Activated T-helper 17 cell treated with anti-CD3 and anti-CD28 coated beads, Interleukin-2, amount 50 U/mL, for 72 hours (primary cell): ENCODE results near the gene FAM89B. TPM values are rescaled to one million over a fixed set of nuclear protein-coding genes. Genes with fewer than 3 reads are reported as not detected.

ENCODE experiments used
- ATAC-seq: fragments of 150-1000 bp; cut with Tn5 transposase; replicated peaks from 2 replicates; pipeline ENCODE4 v1.10.0; 2021; ENCODE audit warnings: mild to moderate bottlenecking, moderate library complexity
- H3K27ac Mint-ChIP-seq: one replicate; pipeline ENCODE4 v1.8.0; 2022; ENCODE audit warnings: mixed read lengths
- H3K27me3 Mint-ChIP-seq: one replicate; pipeline ENCODE4 v1.8.0; 2022; ENCODE audit warnings: mixed read lengths
- H3K36me3 Mint-ChIP-seq: one replicate; pipeline ENCODE4 v1.8.0; 2022; ENCODE audit warnings: low read depth, mild to moderate bottlenecking, mixed read lengths
- H3K4me1 Mint-ChIP-seq: one replicate; pipeline ENCODE4 v1.8.0; 2022; ENCODE audit warnings: mixed read lengths
- H3K4me3 Mint-ChIP-seq: one replicate; pipeline ENCODE4 v1.8.0; 2022; ENCODE audit warnings: mild to moderate bottlenecking, mixed read lengths
- H3K9me3 Mint-ChIP-seq: one replicate; pipeline ENCODE4 v1.8.0; 2022; ENCODE audit warnings: mixed read lengths
- total RNA-seq, 2 donors: library from RNA; stranded (reverse); gene quantifications; one replicate each; pipeline ENCODE4 v1.2.3, GENCODE V29; 2022

FAM89B gene
- total RNA-seq, 2 donors from 2014 or later = 39.0 to 42.2 TPM

GRCh38 chr11:65591939-65592857 is 19.9 kb downstream of the FAM89B start:
- no peak overlapping the region for H3K27ac Mint-ChIP-seq
- ATAC-seq = no peak
- no peaks in the 10 kb centered on the region for H3K9me3 Mint-ChIP-seq
- H3K27me3 Mint-ChIP-seq = no peaks in the 10 kb centered on the region
- H3K4me3 Mint-ChIP-seq = no peak overlapping the region
- peaks cover 22% of the 10 kb centered on the region for H3K4me1 Mint-ChIP-seq
- peaks cover 68% of the 10 kb centered on the region for H3K36me3 Mint-ChIP-seq

GRCh38 chr11:65592858-65593517 is 20.6 kb downstream of the FAM89B start:
- H3K27me3 Mint-ChIP-seq = no peaks in the 10 kb centered on the region
- no peak for ATAC-seq
- no peaks in the 10 kb centered on the region for H3K9me3 Mint-ChIP-seq
- H3K4me1 Mint-ChIP-seq = peaks cover 17% of the 10 kb centered on the region
- H3K4me3 Mint-ChIP-seq = no peak overlapping the region
- no peak overlapping the region for H3K27ac Mint-ChIP-seq
- H3K36me3 Mint-ChIP-seq = peaks cover 68% of the 10 kb centered on the region

GRCh38 chr11:65593518-65594414 is 21.4 kb downstream of the FAM89B start:
- Mint-ChIP-seq H3K27ac (peak overlapping the region; percentile 36), H3K27me3 (no peaks in the 10 kb centered on the region), H3K4me3 (no peak overlapping the region), H3K9me3 (no peaks in the 10 kb centered on the region), H3K36me3 (peaks cover 68% of the 10 kb centered on the region), H3K4me1 (peaks cover 10% of the 10 kb centered on the region)
- ATAC-seq = peak; percentile 48

GRCh38 chr11:65595131-65595530 is 22.8 kb downstream of the FAM89B start:
- Mint-ChIP-seq H3K27me3 (no peaks in the 10 kb centered on the region), H3K4me1 (peaks cover 10% of the 10 kb centered on the region), H3K36me3 (peaks cover 62% of the 10 kb centered on the region), H3K27ac (peak overlapping the region; percentile 63), H3K4me3 (no peak overlapping the region), H3K9me3 (no peaks in the 10 kb centered on the region)
- no peak for ATAC-seq

- H3K27ac Mint-ChIP-seq = peak within 1 kb of the TSS; percentile 79
- H3K27me3 Mint-ChIP-seq = no peaks in the 10 kb centered on the region
- peak; percentile 8 for ATAC-seq
- peaks cover 56% of the 10 kb centered on the region for H3K36me3 Mint-ChIP-seq
- peaks cover 10% of the 10 kb centered on the region for H3K4me1 Mint-ChIP-seq
- H3K4me3 Mint-ChIP-seq = no peak within 1 kb of the TSS
- H3K9me3 Mint-ChIP-seq = no peaks in the 10 kb centered on the region
These were observed 23.4 kb downstream of the FAM89B start, which contains the start of gene KCNK7 for GRCh38 chr11:65595543-65596281. TSS of gene KCNK7 (minus strand) at chr11:65595800. CDS start at chr11:65595772, 28 bp downstream.

GRCh38 chr11:65596520-65596919 is 24.2 kb downstream of the FAM89B start:
- peaks cover 48% of the 10 kb centered on the region for H3K36me3 Mint-ChIP-seq
- no peaks in the 10 kb centered on the region for H3K27me3 Mint-ChIP-seq
- peaks cover 10% of the 10 kb centered on the region for H3K4me1 Mint-ChIP-seq
- ATAC-seq = no peak
- H3K9me3 Mint-ChIP-seq = no peaks in the 10 kb centered on the region
- H3K27ac Mint-ChIP-seq = peak overlapping the region; percentile 79
- no peak overlapping the region for H3K4me3 Mint-ChIP-seq

- H3K4me1 Mint-ChIP-seq = peaks cover 10% of the 10 kb centered on the region
- peaks cover 52% of the 10 kb centered on the region for H3K36me3 Mint-ChIP-seq
These were observed 25.9 kb downstream of the FAM89B start for GRCh38 chr11:65598258-65598699.

GRCh38 chr11:65599216-65599954 is 27.0 kb downstream of the FAM89B start:
- H3K36me3 Mint-ChIP-seq = peaks cover 54% of the 10 kb centered on the region
- no peaks in the 10 kb centered on the region for H3K27me3 Mint-ChIP-seq
- no peaks in the 10 kb centered on the region for H3K9me3 Mint-ChIP-seq
- no peak overlapping the region for H3K27ac Mint-ChIP-seq
- peaks cover 10% of the 10 kb centered on the region for H3K4me1 Mint-ChIP-seq
- ATAC-seq = no peak
- no peak overlapping the region for H3K4me3 Mint-ChIP-seq

More at GRCh38 chr11:65598258-65598699, 25.9 kb downstream of the FAM89B start:
- H3K4me3 Mint-ChIP-seq = no peak overlapping the region
- no peaks in the 10 kb centered on the region for H3K9me3 Mint-ChIP-seq
- no peak for ATAC-seq
- H3K27ac Mint-ChIP-seq = no peak overlapping the region
- H3K27me3 Mint-ChIP-seq = no peaks in the 10 kb centered on the region

GRCh38 chr11:65599955-65600246 is 27.6 kb downstream of the FAM89B start:
- ATAC-seq = no peak
- H3K27me3 Mint-ChIP-seq = no peaks in the 10 kb centered on the region
- H3K9me3 Mint-ChIP-seq = no peaks in the 10 kb centered on the region
- H3K4me1 Mint-ChIP-seq = peaks cover 8% of the 10 kb centered on the region
- no peak overlapping the region for H3K27ac Mint-ChIP-seq
- H3K36me3 Mint-ChIP-seq = peaks cover 59% of the 10 kb centered on the region
- no peak overlapping the region for H3K4me3 Mint-ChIP-seq

- Mint-ChIP-seq H3K4me3 (no peak overlapping the region), H3K36me3 (peaks cover 70% of the 10 kb centered on the region), H3K27ac (no peak overlapping the region), H3K27me3 (no peaks in the 10 kb centered on the region), H3K4me1 (no peaks in the 10 kb centered on the region), H3K9me3 (no peaks in the 10 kb centered on the region)
- no peak for ATAC-seq
These were observed 31.9 kb downstream of the FAM89B start for GRCh38 chr11:65604258-65604657.

- Mint-ChIP-seq H3K27me3 (no peaks in the 10 kb centered on the region), H3K27ac (no peak overlapping the region), H3K9me3 (no peaks in the 10 kb centered on the region), H3K4me3 (no peak overlapping the region), H3K36me3 (peaks cover 97% of the 10 kb centered on the region), H3K4me1 (peaks cover 10% of the 10 kb centered on the region)
- ATAC-seq = peak; percentile 63
These were observed 34.7 kb downstream of the FAM89B start for GRCh38 chr11:65606876-65607613.

GRCh38 chr11:65607614-65608426 is 35.5 kb downstream of the FAM89B start:
- no peaks in the 10 kb centered on the region for H3K27me3 Mint-ChIP-seq
- ATAC-seq = no peak
- no peak overlapping the region for H3K4me3 Mint-ChIP-seq
- H3K27ac Mint-ChIP-seq = no peak overlapping the region
- H3K9me3 Mint-ChIP-seq = no peaks in the 10 kb centered on the region
- H3K36me3 Mint-ChIP-seq = peaks cover 99% of the 10 kb centered on the region
- H3K4me1 Mint-ChIP-seq = peaks cover 16% of the 10 kb centered on the region
